ENCODE measurements around the gene SMAD5. TPM values are rescaled to one million over a fixed set of nuclear protein-coding genes. Genes with fewer than 3 reads are reported as not detected.

SMAD5 gene
- total RNA-seq, 1 donor from 2014 or later = 52.7 TPM

- no peak overlapping the region for H3K27ac ChIP-seq
- DNase-seq = peak; percentile 46
- H3K4me1 ChIP-seq = no peaks in the 10 kb centered on the region
- H3K36me3 ChIP-seq = no peaks in the 10 kb centered on the region
- H3K9me3 ChIP-seq = no peaks in the 10 kb centered on the region
- TF ChIP-seq CTCF (IDR thresholded peaks at IDR 0.05) = no peak
- H3K27me3 ChIP-seq = peaks cover 17% of the 10 kb centered on the region
- intact Hi-C loops (cut with DNase I) = no loop called here
- no peak overlapping the region for H3K4me3 ChIP-seq
- no peak for ATAC-seq
Observed at GRCh38 chr5:136209346-136209910, 76.8 kb downstream of the SMAD5 start.

GRCh38 chr5:136210259-136210658 lies 77.6 kb downstream of the SMAD5 start:
- intact Hi-C loops (cut with DNase I) = loop anchor here (5.0 kb wide), 1 partner anchor 328 kb away; no protein-coding TSS in a partner anchor
- H3K27ac ChIP-seq = no peak overlapping the region
- peaks cover 17% of the 10 kb centered on the region for H3K27me3 ChIP-seq
- H3K9me3 ChIP-seq = no peaks in the 10 kb centered on the region
- no peak for TF ChIP-seq CTCF (IDR thresholded peaks at IDR 0.05)
- peak; percentile 22 for DNase-seq
- no peak overlapping the region for H3K4me3 ChIP-seq
- no peaks in the 10 kb centered on the region for H3K36me3 ChIP-seq
- ATAC-seq = no peak
- no peaks in the 10 kb centered on the region for H3K4me1 ChIP-seq

- DNase-seq = peak; percentile 22
- intact Hi-C loops (cut with DNase I) = loop anchor here (5.0 kb wide), 1 partner anchor 329 kb away; no protein-coding TSS in a partner anchor
- no peak for TF ChIP-seq CTCF (IDR thresholded peaks at IDR 0.05)
Observed at GRCh38 chr5:136211282-136212040, 78.8 kb downstream of the SMAD5 start.

GRCh38 chr5:136212252-136212721 lies 79.6 kb downstream of the SMAD5 start:
- intact Hi-C loops (cut with DNase I) = loop anchor here (5.0 kb wide), 1 partner anchor 330 kb away; no protein-coding TSS in a partner anchor
- H3K27me3 ChIP-seq = peaks cover 17% of the 10 kb centered on the region
- no peak overlapping the region for H3K27ac ChIP-seq
- DNase-seq = peak; percentile 78
- no peak overlapping the region for H3K4me3 ChIP-seq
- peak; percentile 88 for TF ChIP-seq CTCF (IDR thresholded peaks at IDR 0.05)
- no peaks in the 10 kb centered on the region for H3K36me3 ChIP-seq
- peak; percentile 70 for ATAC-seq
- H3K9me3 ChIP-seq = no peaks in the 10 kb centered on the region
- H3K4me1 ChIP-seq = no peaks in the 10 kb centered on the region

More at GRCh38 chr5:136211282-136212040, 78.8 kb downstream of the SMAD5 start:
- no peaks in the 10 kb centered on the region for H3K36me3 ChIP-seq
- no peak for ATAC-seq
- no peaks in the 10 kb centered on the region for H3K9me3 ChIP-seq
- H3K4me1 ChIP-seq = no peaks in the 10 kb centered on the region
- H3K27me3 ChIP-seq = peaks cover 17% of the 10 kb centered on the region
- H3K27ac ChIP-seq = no peak overlapping the region
- H3K4me3 ChIP-seq = no peak overlapping the region

GRCh38 chr5:136213919-136214493 lies 81.4 kb downstream of the SMAD5 start:
- no peak overlapping the region for H3K27ac ChIP-seq
- H3K36me3 ChIP-seq = no peaks in the 10 kb centered on the region
- intact Hi-C loops (cut with DNase I) = loop anchor here (5.0 kb wide), 1 partner anchor 332 kb away; no protein-coding TSS in a partner anchor
- H3K4me1 ChIP-seq = no peaks in the 10 kb centered on the region
- no peaks in the 10 kb centered on the region for H3K9me3 ChIP-seq
- no peak overlapping the region for H3K4me3 ChIP-seq
- no peak for ATAC-seq
- peaks cover 17% of the 10 kb centered on the region for H3K27me3 ChIP-seq
- DNase-seq = peak; percentile 26
- no peak for TF ChIP-seq CTCF (IDR thresholded peaks at IDR 0.05)

All from upper lobe of right lung (tissue), 1 donor.